ENCODE measurements around the gene PRPF18.

PRPF18 gene

GRCh38 chr10:13587391-13587790 is 626 bp downstream of the PRPF18 start:
- peaks cover 2% of the 10 kb centered on the region for H3K36me3 Mint-ChIP-seq (ENCODE audit: low read depth)
- DNase-seq, result peak; percentile 5
- no peaks in the 10 kb centered on the region for H3K9me3 Mint-ChIP-seq
- peaks cover 31% of the 10 kb centered on the region for H3K4me1 Mint-ChIP-seq
- H3K27ac Mint-ChIP-seq, result peak overlapping the region; percentile 97
- H3K4me3 Mint-ChIP-seq, result peak overlapping the region; percentile 100
- ATAC-seq, result no peak
- peaks cover 14% of the 10 kb centered on the region for H3K27me3 Mint-ChIP-seq

GRCh38 chr10:13589316-13589715 is 2.6 kb downstream of the PRPF18 start:
- Mint-ChIP-seq H3K9me3 (no peaks in the 10 kb centered on the region), H3K27ac (no peak overlapping the region), H3K4me1 (peaks cover 31% of the 10 kb centered on the region), H3K36me3 (ENCODE audit: low read depth) (peaks cover 5% of the 10 kb centered on the region), H3K27me3 (peaks cover 7% of the 10 kb centered on the region), H3K4me3 (no peak overlapping the region)
- DNase-seq, result no peak
- ATAC-seq, result no peak

DNA sequence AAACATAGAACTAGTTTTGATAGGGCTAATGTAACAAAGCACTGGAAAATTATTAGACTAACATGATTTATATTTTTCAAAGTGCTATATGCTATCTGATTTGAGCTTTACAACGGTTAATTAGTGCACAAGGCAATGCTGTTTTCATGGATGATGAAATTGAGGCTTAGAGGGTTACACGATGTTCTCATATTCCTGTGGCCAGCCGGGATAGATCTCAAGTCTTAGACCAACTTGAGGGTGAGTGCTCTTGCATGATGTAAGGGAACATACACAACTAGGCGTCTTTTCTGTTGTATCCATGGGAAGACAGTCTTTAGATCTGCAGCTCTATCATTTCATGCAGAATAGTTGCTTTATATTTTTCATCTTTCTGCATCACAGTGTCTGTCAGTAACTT is 4.1 kb downstream of the PRPF18 start:
- ATAC-seq (no peak), DNase-seq (no peak)
- peaks cover 5% of the 10 kb centered on the region for H3K36me3 Mint-ChIP-seq (ENCODE audit: low read depth)
- H3K4me3 Mint-ChIP-seq, result no peak overlapping the region
- H3K27ac Mint-ChIP-seq, result no peak overlapping the region
- H3K9me3 Mint-ChIP-seq, result no peaks in the 10 kb centered on the region
- no peaks in the 10 kb centered on the region for H3K27me3 Mint-ChIP-seq
- peaks cover 31% of the 10 kb centered on the region for H3K4me1 Mint-ChIP-seq

- no peak for DNase-seq
- Mint-ChIP-seq H3K4me1 (peaks cover 22% of the 10 kb centered on the region), H3K27me3 (no peaks in the 10 kb centered on the region), H3K9me3 (no peaks in the 10 kb centered on the region), H3K36me3 (ENCODE audit: low read depth) (peaks cover 7% of the 10 kb centered on the region), H3K4me3 (no peak overlapping the region), H3K27ac (no peak overlapping the region)
- ATAC-seq, result no peak
Measured at GRCh38 chr10:13592306-13592705, 5.5 kb downstream of the PRPF18 start.

GRCh38 chr10:13593535-13593934 is 6.8 kb downstream of the PRPF18 start:
- no peak overlapping the region for H3K27ac Mint-ChIP-seq

DNA sequence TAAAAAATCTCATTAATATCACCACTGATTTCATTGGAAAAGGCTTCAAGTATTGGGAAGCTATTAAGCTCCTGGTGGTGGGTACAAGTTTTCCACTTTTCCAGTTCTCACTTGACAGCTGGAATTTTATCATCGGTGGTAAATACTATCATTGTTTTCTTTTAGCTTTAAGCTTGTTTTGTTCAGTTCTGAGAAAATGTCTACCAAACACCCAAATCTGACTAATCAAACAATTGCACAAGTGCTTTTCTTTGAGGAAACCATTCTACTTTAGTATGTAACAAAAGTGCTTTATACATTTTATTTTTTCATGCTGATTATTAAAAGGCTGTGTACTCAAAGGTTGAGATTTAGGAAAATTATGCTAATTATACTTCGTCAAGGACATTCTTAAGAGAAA is 7.9 kb downstream of the PRPF18 start:
- Mint-ChIP-seq H3K27me3 (no peaks in the 10 kb centered on the region), H3K27ac (no peak overlapping the region), H3K9me3 (no peaks in the 10 kb centered on the region), H3K4me3 (no peak overlapping the region), H3K36me3 (ENCODE audit: low read depth) (peaks cover 15% of the 10 kb centered on the region), H3K4me1 (peaks cover 2% of the 10 kb centered on the region)
- ATAC-seq, result no peak
- DNase-seq, result no peak

More at GRCh38 chr10:13593535-13593934, 6.8 kb downstream of the PRPF18 start:
- Mint-ChIP-seq H3K9me3 (no peaks in the 10 kb centered on the region), H3K36me3 (ENCODE audit: low read depth) (peaks cover 9% of the 10 kb centered on the region), H3K4me1 (peaks cover 10% of the 10 kb centered on the region), H3K27me3 (no peaks in the 10 kb centered on the region), H3K4me3 (no peak overlapping the region)
- DNase-seq (no peak), ATAC-seq (no peak)

GRCh38 chr10:13597909-13598308 is 11.1 kb downstream of the PRPF18 start:
- Mint-ChIP-seq H3K36me3 (ENCODE audit: low read depth) (peaks cover 22% of the 10 kb centered on the region), H3K4me1 (no peaks in the 10 kb centered on the region), H3K4me3 (no peak overlapping the region), H3K27ac (no peak overlapping the region), H3K27me3 (no peaks in the 10 kb centered on the region), H3K9me3 (no peaks in the 10 kb centered on the region)
- ATAC-seq, result no peak
- no peak for DNase-seq

DNA sequence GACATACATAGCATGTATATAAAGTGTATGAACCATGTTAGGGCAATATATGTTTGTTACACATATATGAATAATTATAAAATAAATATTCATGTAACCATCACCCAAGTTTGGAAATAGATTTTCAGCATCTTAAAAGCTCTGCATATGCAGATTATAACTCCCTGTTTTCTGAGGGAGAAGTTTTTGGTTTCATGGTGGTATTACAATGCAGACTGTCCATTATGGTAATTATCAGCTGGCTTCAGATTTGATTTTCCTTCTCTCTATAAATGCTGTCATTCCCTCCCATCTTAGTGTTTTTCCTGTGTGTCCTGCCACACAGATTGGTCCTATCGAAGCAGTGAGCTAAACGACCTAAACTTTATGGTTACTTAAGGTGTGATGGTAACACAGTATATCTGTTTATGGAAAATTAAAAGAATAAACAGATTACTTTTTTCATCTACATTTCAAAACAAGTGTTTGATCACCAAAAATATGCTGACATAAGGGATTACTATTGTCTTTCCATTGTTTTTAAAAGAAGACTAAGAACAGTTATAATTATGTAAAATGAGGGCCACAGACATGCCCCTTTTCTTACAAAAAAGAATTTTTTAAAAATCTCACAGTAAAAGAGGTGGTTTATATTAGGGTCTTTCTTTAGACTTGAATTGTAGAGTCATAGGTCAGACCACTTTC is 17.7 kb downstream of the PRPF18 start:
- DNase-seq, result no peak
- Mint-ChIP-seq H3K36me3 (ENCODE audit: low read depth) (peaks cover 28% of the 10 kb centered on the region), H3K27ac (no peak overlapping the region), H3K4me1 (no peaks in the 10 kb centered on the region), H3K4me3 (no peak overlapping the region), H3K27me3 (no peaks in the 10 kb centered on the region), H3K9me3 (no peaks in the 10 kb centered on the region)
- no peak for ATAC-seq

DNA sequence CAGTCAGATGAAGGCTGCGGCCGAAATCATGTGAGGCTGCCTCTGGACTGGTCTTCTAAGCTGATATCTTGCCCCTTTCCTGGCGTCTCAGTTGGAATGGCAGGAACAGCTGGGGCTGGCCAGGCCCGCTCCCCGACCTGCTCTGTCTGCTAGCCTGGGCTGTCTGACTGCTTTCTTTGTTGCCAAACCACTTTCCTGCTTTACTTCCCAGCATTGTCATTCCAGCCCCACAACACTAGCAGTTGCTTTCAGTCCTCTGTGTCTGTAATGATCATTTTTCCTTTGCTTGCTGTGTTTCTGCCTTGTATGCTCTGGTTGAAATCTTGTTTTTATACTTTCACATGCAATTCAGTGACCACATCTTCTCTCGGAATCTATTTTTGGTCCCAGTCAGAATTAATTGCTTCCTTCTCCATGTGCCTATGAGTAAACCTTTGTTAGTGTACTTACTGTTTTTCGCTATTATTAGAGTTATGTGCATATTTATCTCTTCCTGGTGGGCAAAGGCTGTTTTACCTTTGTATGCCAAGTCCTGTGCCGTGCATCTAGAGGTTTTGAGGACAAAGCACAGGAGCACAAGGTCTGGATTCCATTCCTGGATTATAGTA is 21.6 kb downstream of the PRPF18 start:
- ATAC-seq (no peak), DNase-seq (no peak)
- Mint-ChIP-seq H3K4me3 (no peak overlapping the region), H3K9me3 (no peaks in the 10 kb centered on the region), H3K4me1 (no peaks in the 10 kb centered on the region), H3K27me3 (no peaks in the 10 kb centered on the region), H3K36me3 (ENCODE audit: low read depth) (peaks cover 44% of the 10 kb centered on the region), H3K27ac (no peak overlapping the region)

- no peaks in the 10 kb centered on the region for H3K4me1 Mint-ChIP-seq
- no peaks in the 10 kb centered on the region for H3K27me3 Mint-ChIP-seq
- H3K36me3 Mint-ChIP-seq (ENCODE audit: low read depth), result peaks cover 51% of the 10 kb centered on the region
- no peak overlapping the region for H3K4me3 Mint-ChIP-seq
- ATAC-seq (no peak), DNase-seq (no peak)
- H3K27ac Mint-ChIP-seq, result no peak overlapping the region
- H3K9me3 Mint-ChIP-seq, result no peaks in the 10 kb centered on the region
Measured at GRCh38 chr10:13612654-13613373, 26.0 kb downstream of the PRPF18 start.

DNA sequence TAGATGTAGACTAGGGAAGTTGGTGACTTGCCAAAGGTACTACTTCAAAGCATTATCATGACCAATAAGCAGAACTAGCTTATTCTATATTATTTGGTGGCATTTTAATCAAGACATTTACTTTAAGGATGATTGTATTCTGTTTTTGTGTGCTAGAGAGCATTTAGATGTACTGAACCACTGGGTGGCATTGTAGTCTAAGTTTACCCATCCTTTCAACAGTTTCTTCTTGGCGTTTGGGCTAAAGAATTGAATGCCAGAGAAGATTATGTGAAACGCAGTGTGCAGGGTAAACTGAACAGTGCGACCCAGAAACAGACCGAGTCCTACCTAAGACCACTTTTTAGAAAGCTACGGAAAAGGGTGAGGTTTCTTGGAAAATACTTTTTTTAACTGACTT is 26.8 kb downstream of the PRPF18 start:
- Mint-ChIP-seq H3K36me3 (ENCODE audit: low read depth) (peaks cover 51% of the 10 kb centered on the region), H3K27me3 (no peaks in the 10 kb centered on the region), H3K9me3 (no peaks in the 10 kb centered on the region), H3K27ac (no peak overlapping the region), H3K4me1 (no peaks in the 10 kb centered on the region), H3K4me3 (no peak overlapping the region)
- no peak for DNase-seq
- no peak for ATAC-seq

DNA sequence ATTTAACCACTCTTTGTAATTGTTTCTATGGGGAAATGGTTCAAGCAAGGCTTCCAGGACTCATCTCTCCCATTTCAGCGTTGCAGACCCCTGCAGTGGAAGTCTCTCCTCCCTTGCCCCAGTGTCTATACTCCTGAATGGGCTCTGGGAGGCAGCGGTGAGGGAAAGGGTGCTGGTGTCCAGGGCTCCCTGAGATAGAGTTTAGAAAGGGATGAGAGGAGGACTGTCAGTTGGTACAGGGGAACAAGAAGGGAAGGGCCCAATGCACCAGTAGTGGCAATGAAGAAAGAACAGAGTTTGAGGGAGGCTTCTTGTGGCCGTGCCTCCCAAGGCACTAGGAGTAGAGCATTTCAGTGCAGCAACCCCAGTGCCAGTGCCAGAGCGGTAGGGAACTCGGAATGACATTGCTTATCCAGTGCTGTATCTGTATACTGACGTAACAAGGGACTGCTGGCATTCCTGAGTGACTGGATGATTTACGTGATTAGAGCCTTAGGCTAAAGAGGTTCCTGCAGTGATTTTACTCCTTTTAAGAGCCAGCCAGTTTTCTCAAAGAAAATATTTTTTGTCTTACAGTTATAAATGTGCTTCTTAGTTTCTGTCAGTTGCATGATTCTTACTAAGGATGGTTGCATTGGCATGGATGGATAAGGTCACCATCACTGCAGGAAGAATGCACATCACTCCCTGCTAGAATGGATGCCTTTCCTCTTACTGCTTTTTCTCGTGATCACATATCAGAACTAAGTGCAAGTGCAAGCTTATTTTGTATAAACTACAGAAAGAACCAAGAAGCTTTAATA is 28.0 kb downstream of the PRPF18 start:
- no peak overlapping the region for H3K27ac Mint-ChIP-seq
- ATAC-seq (no peak), DNase-seq (no peak)
- H3K27me3 Mint-ChIP-seq, result no peaks in the 10 kb centered on the region
- no peak overlapping the region for H3K4me3 Mint-ChIP-seq
- H3K9me3 Mint-ChIP-seq, result no peaks in the 10 kb centered on the region
- H3K4me1 Mint-ChIP-seq, result no peaks in the 10 kb centered on the region
- peaks cover 57% of the 10 kb centered on the region for H3K36me3 Mint-ChIP-seq (ENCODE audit: low read depth)

DNA sequence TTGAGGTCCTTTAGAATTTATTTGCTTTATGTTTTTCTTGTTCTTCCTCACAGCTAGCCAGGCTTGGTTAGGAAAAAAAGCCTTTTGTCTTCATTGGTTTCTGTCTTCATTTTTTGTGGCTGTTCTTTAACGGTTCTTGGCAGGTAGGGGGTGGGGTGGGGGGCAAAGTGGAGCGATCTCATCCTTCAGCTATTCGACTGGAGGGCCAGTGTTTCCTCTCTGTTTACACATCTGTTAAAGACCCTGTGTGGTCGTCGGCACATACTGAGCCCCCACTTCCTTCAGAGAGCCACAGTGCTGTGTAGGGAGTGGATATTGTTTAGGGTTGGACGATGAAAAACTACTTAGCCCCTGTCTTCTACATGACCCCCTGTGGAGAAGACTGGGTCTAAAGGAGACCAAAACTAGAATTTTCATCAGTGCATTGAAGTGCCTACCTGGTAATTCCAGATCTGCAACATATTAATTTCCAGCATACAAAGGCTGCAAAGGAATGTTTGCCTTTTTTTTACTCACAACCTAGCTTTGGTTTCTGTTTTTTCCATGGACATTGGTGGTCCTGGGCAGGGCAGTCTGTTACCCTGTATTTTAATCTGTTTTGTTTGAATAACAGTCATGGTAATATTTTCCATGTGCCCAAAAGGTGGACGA is 29.0 kb downstream of the PRPF18 start:
- DNase-seq, result no peak
- Mint-ChIP-seq H3K27me3 (no peaks in the 10 kb centered on the region), H3K4me1 (no peaks in the 10 kb centered on the region), H3K4me3 (no peak overlapping the region), H3K9me3 (no peaks in the 10 kb centered on the region), H3K36me3 (ENCODE audit: low read depth) (peaks cover 51% of the 10 kb centered on the region), H3K27ac (no peak overlapping the region)
- no peak for ATAC-seq

GRCh38 chr10:13617116-13617515 is 30.4 kb downstream of the PRPF18 start:
- DNase-seq, result no peak
- H3K9me3 Mint-ChIP-seq, result no peaks in the 10 kb centered on the region
- no peak overlapping the region for H3K27ac Mint-ChIP-seq
- no peaks in the 10 kb centered on the region for H3K27me3 Mint-ChIP-seq
- peaks cover 41% of the 10 kb centered on the region for H3K36me3 Mint-ChIP-seq (ENCODE audit: low read depth)
- no peak for ATAC-seq
- no peaks in the 10 kb centered on the region for H3K4me1 Mint-ChIP-seq
- H3K4me3 Mint-ChIP-seq, result no peak overlapping the region
